ENCODE results near the gene DIP2C. TPM values are rescaled to one million over a fixed set of nuclear protein-coding genes. Genes with fewer than 3 reads are reported as not detected.
"Not testable (repeated sequence)": the region's sequence is repeated elsewhere in the genome, so short reads cannot be mapped to it uniquely, and the experiment has no call there.

The DIP2C gene
- total RNA-seq, 2 donors from 2014 or later: 13.0 to 13.7 TPM

GRCh38 chr10:613271-614138, 76.0 kb downstream of the DIP2C start:
- no peaks in the 10 kb centered on the region for H3K9me3 ChIP-seq (ENCODE audit: control insufficient read depth, low read length)
- no peaks in the 10 kb centered on the region for H3K27me3 ChIP-seq (ENCODE audit: control insufficient read depth, insufficient read depth, low read length, poor library complexity, severe bottlenecking)
- DNase-seq: no peak
- Mint-ChIP-seq H3K27ac (no peak overlapping the region), H3K9me3 (no peaks in the 10 kb centered on the region), H3K27me3 (ENCODE audit: insufficient read depth) (no peaks in the 10 kb centered on the region), H3K4me1 (peaks cover 6% of the 10 kb centered on the region), H3K36me3 (ENCODE audit: low read depth) (no peaks in the 10 kb centered on the region), H3K4me3 (no peak overlapping the region)
- no peak for TF ChIP-seq CTCF (conservative IDR thresholded peaks at IDR 0.05)
- H3K4me1 ChIP-seq (ENCODE audit: control insufficient read depth, insufficient read depth, low read length): no peaks in the 10 kb centered on the region
- no peak overlapping the region for H3K27ac ChIP-seq (ENCODE audit: low read depth, low read length)
- H3K4me3 ChIP-seq (ENCODE audit: low read length): no peak overlapping the region
- no peaks in the 10 kb centered on the region for H3K36me3 ChIP-seq (ENCODE audit: control insufficient read depth, insufficient read depth, low read length)
- WGBS, 2 experiments (ENCODE audit: insufficient coverage in 1 of 2, insufficient read length in 1 of 2): 94 to 97% methylated on average over 17 to 19 of the region's 19 CpGs
- no peak overlapping the region for H3K9ac ChIP-seq (ENCODE audit: extremely low read depth, low read length, poor library complexity, severe bottlenecking)

- Mint-ChIP-seq H3K9me3 (no peaks in the 10 kb centered on the region), H3K4me1 (peaks cover 6% of the 10 kb centered on the region), H3K4me3 (no peak overlapping the region), H3K27ac (no peak overlapping the region), H3K36me3 (ENCODE audit: low read depth) (no peaks in the 10 kb centered on the region), H3K27me3 (ENCODE audit: insufficient read depth) (no peaks in the 10 kb centered on the region)
- no peak overlapping the region for H3K27ac ChIP-seq (ENCODE audit: low read depth, low read length)
- no peaks in the 10 kb centered on the region for H3K36me3 ChIP-seq (ENCODE audit: control insufficient read depth, insufficient read depth, low read length)
- no peak overlapping the region for H3K4me3 ChIP-seq (ENCODE audit: low read length)
- DNase-seq: no peak
- H3K27me3 ChIP-seq (ENCODE audit: control insufficient read depth, insufficient read depth, low read length, poor library complexity, severe bottlenecking): no peaks in the 10 kb centered on the region
- TF ChIP-seq CTCF (conservative IDR thresholded peaks at IDR 0.05): no peak
- H3K9me3 ChIP-seq (ENCODE audit: control insufficient read depth, low read length): no peaks in the 10 kb centered on the region
- H3K4me1 ChIP-seq (ENCODE audit: control insufficient read depth, insufficient read depth, low read length): no peaks in the 10 kb centered on the region
- H3K9ac ChIP-seq (ENCODE audit: extremely low read depth, low read length, poor library complexity, severe bottlenecking): no peak overlapping the region
- 93 to 94% methylated on average over 10 of the region's 10 CpGs for WGBS, 2 experiments (ENCODE audit: insufficient coverage in 1 of 2, insufficient read length in 1 of 2)
Observed at GRCh38 chr10:612696-613095, 76.8 kb downstream of the DIP2C start.

GRCh38 chr10:610642-611305, 78.7 kb downstream of the DIP2C start:
- not testable (repeated sequence) for H3K4me1 Mint-ChIP-seq

More at GRCh38 chr10:610642-611305, 78.7 kb downstream of the DIP2C start:
- not testable (repeated sequence) for H3K4me3 ChIP-seq (ENCODE audit: low read length); H3K9ac ChIP-seq (ENCODE audit: extremely low read depth, low read length, poor library complexity, severe bottlenecking); DNase-seq; H3K9me3 ChIP-seq (ENCODE audit: control insufficient read depth, low read length); H3K27me3 ChIP-seq (ENCODE audit: control insufficient read depth, insufficient read depth, low read length, poor library complexity, severe bottlenecking); H3K4me1 ChIP-seq (ENCODE audit: control insufficient read depth, insufficient read depth, low read length); H3K9me3 Mint-ChIP-seq; H3K4me3 Mint-ChIP-seq; H3K27me3 Mint-ChIP-seq (ENCODE audit: insufficient read depth); H3K36me3 ChIP-seq (ENCODE audit: control insufficient read depth, insufficient read depth, low read length); H3K36me3 Mint-ChIP-seq (ENCODE audit: low read depth)
- peak overlapping the region; percentile 68 for H3K27ac Mint-ChIP-seq
- 85 to 87% methylated on average over 2 to 7 of the region's 7 CpGs for WGBS, 2 experiments (ENCODE audit: insufficient coverage in 1 of 2, insufficient read length in 1 of 2)
- peak overlapping the region; percentile 16 for H3K27ac ChIP-seq (ENCODE audit: low read depth, low read length)
